Chondrocyte (in vitro differentiated cells): ENCODE results near the gene DPYD. TPM values are rescaled to one million over a fixed set of nuclear protein-coding genes. Genes with fewer than 3 reads are reported as not detected.

ENCODE experiments used
- DNase-seq: peaks from one replicate; pipeline ENCODE4 v3.0.0; 2021; ENCODE audit warnings: mixed read lengths, low spot score
- H3K27ac Mint-ChIP-seq: one replicate; pipeline ENCODE4 v1.8.0; 2021; ENCODE audit warnings: mild to moderate bottlenecking, moderate library complexity, mixed read lengths; ENCODE audit not compliant: unreplicated experiment
- H3K27me3 Mint-ChIP-seq: 2 replicates; pipeline ENCODE4 v1.8.0; 2021; ENCODE audit warnings: low read depth, mixed read lengths
- H3K36me3 Mint-ChIP-seq: 2 replicates; pipeline ENCODE4 v1.8.0; 2021; ENCODE audit warnings: low read depth, mixed read lengths
- H3K4me1 Mint-ChIP-seq: 2 replicates; pipeline ENCODE4 v1.8.0; 2021; ENCODE audit warnings: low read depth, mild to moderate bottlenecking, mixed read lengths
- H3K4me3 Mint-ChIP-seq: one replicate; pipeline ENCODE4 v1.8.0; 2021; ENCODE audit warnings: mild to moderate bottlenecking, moderate library complexity, mixed read lengths; ENCODE audit not compliant: unreplicated experiment
- H3K9me3 Mint-ChIP-seq: 2 replicates; pipeline ENCODE4 v1.8.0; 2021; ENCODE audit warnings: low read depth, mixed read lengths
- total RNA-seq: library from RNA; stranded (reverse); gene quantifications from 3 replicates; pipeline ENCODE4 v1.2.1, GENCODE V29; 2021
- TF ChIP-seq, protein P1 (sequence below): fragments of 200-600 bp; sonication (generic); IDR thresholded peaks from 2 replicates; pipeline ENCODE4 v1.5.0; 2021; ENCODE audit warnings: antibody characterized with exemption, mild to moderate bottlenecking, moderate library complexity

Gene DPYD
- total RNA-seq, 1 donor from 2014 or later, result 5.3 TPM

GRCh38 chr1:97254731-97255463, 665.9 kb downstream of the DPYD start:
- no peaks in the 10 kb centered on the region for H3K27me3 Mint-ChIP-seq
- H3K27ac Mint-ChIP-seq, result no peak overlapping the region
- no peaks in the 10 kb centered on the region for H3K9me3 Mint-ChIP-seq
- DNase-seq, result no peak
- H3K4me3 Mint-ChIP-seq, result no peak overlapping the region
- H3K36me3 Mint-ChIP-seq, result no peaks in the 10 kb centered on the region
- H3K4me1 Mint-ChIP-seq, result no peaks in the 10 kb centered on the region
- TF ChIP-seq, protein P1, sequence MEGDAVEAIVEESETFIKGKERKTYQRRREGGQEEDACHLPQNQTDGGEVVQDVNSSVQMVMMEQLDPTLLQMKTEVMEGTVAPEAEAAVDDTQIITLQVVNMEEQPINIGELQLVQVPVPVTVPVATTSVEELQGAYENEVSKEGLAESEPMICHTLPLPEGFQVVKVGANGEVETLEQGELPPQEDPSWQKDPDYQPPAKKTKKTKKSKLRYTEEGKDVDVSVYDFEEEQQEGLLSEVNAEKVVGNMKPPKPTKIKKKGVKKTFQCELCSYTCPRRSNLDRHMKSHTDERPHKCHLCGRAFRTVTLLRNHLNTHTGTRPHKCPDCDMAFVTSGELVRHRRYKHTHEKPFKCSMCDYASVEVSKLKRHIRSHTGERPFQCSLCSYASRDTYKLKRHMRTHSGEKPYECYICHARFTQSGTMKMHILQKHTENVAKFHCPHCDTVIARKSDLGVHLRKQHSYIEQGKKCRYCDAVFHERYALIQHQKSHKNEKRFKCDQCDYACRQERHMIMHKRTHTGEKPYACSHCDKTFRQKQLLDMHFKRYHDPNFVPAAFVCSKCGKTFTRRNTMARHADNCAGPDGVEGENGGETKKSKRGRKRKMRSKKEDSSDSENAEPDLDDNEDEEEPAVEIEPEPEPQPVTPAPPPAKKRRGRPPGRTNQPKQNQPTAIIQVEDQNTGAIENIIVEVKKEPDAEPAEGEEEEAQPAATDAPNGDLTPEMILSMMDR, result no peak

GRCh38 chr1:97252925-97253324, 667.9 kb downstream of the DPYD start:
- no peaks in the 10 kb centered on the region for H3K4me1 Mint-ChIP-seq
- H3K27ac Mint-ChIP-seq, result no peak overlapping the region
- TF ChIP-seq, protein P1, result no peak
- H3K9me3 Mint-ChIP-seq, result peaks cover 4% of the 10 kb centered on the region
- no peak overlapping the region for H3K4me3 Mint-ChIP-seq
- no peak for DNase-seq
- no peaks in the 10 kb centered on the region for H3K27me3 Mint-ChIP-seq
- H3K36me3 Mint-ChIP-seq, result peaks cover 2% of the 10 kb centered on the region

DNA sequence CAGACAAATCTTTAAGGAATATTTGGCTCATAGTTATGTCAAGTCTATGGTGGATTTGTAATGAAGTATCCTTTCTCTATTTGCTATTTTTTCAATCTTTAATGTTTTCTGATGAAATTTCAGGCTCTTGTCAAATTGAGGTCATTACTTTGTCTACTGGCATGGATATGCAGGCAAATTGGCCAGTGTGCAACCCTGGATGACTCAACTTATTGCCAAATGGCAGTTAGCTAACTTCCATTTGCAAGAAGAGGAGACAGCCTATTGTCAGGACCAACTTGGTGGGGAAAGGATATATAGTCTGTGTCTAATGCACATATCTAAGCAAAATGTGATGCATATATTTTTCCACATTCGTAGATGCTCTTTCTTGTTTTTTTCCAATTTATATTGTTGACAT, 668.8 kb downstream of the DPYD start:
- Mint-ChIP-seq H3K36me3 (peaks cover 2% of the 10 kb centered on the region), H3K4me1 (peaks cover 7% of the 10 kb centered on the region), H3K27ac (no peak overlapping the region), H3K9me3 (peaks cover 4% of the 10 kb centered on the region), H3K4me3 (no peak overlapping the region), H3K27me3 (no peaks in the 10 kb centered on the region)
- TF ChIP-seq, protein P1, result no peak
- DNase-seq, result no peak

GRCh38 chr1:97247196-97247595, 673.6 kb downstream of the DPYD start:
- no peak for DNase-seq
- Mint-ChIP-seq H3K4me1 (peaks cover 18% of the 10 kb centered on the region), H3K27me3 (no peaks in the 10 kb centered on the region), H3K36me3 (peaks cover 2% of the 10 kb centered on the region), H3K27ac (no peak overlapping the region), H3K4me3 (no peak overlapping the region), H3K9me3 (peaks cover 4% of the 10 kb centered on the region)
- TF ChIP-seq, protein P1, result no peak

- H3K27ac Mint-ChIP-seq, result no peak overlapping the region
- peaks cover 4% of the 10 kb centered on the region for H3K9me3 Mint-ChIP-seq
- H3K4me3 Mint-ChIP-seq, result no peak overlapping the region
- DNase-seq, result no peak
- H3K36me3 Mint-ChIP-seq, result peaks cover 2% of the 10 kb centered on the region
- TF ChIP-seq, protein P1, result no peak
- H3K27me3 Mint-ChIP-seq, result no peaks in the 10 kb centered on the region
- peaks cover 18% of the 10 kb centered on the region for H3K4me1 Mint-ChIP-seq
These were observed 675.2 kb downstream of the DPYD start for GRCh38 chr1:97245682-97246081.
